ENCODE data around the gene CALCOCO1. TPM values are rescaled to one million over a fixed set of nuclear protein-coding genes. Genes with fewer than 3 reads are reported as not detected.
A peak's percentile ranks its signal among the peaks of the same experiment; 100 is the strongest.

The CALCOCO1 gene
- total and polyA plus RNA-seq, 2 of the 13 experiments (the other 11 are each of a cell fraction or from before 2014, with no cell fraction given) = 7.7 to 47.7 TPM

DNA sequence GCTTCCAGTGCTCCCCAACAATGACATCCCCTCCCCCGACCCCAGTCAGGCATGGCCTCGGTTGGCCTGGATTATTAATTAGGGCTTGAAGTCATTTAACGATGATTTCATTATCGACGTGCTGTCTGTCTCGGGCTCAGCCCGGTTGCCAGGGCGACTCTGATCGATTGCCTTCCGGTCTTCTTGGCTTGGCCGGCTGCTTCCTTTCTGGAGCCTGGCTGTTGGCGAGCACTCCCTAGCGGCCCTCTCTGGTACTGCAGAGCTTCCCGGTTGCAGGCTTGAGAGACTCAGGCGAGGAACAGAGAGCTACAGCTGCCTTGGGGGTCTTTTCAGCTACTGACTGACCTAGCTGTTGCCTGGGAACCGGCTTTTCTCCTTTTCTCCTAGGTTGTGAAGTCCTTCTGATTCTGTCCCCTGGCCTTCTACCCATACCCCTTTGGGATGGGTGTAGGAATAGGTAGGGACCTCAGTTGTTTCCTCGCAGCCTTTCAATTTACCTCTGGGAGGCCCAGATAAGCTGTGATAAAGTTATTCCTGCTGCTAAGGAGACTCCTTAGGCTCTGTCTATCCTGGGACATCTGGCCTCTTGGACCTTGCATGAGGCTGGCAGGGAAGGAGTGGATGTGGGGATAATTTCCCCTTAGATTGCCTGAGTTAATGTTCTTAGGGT is 30.0 kb upstream of the CALCOCO1 start (continued):
- TF ChIP-seq, protein P1, sequence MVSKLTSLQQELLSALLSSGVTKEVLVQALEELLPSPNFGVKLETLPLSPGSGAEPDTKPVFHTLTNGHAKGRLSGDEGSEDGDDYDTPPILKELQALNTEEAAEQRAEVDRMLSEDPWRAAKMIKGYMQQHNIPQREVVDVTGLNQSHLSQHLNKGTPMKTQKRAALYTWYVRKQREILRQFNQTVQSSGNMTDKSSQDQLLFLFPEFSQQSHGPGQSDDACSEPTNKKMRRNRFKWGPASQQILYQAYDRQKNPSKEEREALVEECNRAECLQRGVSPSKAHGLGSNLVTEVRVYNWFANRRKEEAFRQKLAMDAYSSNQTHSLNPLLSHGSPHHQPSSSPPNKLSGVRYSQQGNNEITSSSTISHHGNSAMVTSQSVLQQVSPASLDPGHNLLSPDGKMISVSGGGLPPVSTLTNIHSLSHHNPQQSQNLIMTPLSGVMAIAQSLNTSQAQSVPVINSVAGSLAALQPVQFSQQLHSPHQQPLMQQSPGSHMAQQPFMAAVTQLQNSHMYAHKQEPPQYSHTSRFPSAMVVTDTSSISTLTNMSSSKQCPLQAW (CRISPR knock-in tag; IDR thresholded peaks at IDR 0.05) = 0 out of 2 replicates have a peak, but pooled peaks have one; percentile 30
- TF ChIP-seq MAFG (CRISPR knock-in tag; IDR thresholded peaks at IDR 0.05) (no peak), ONECUT2 (CRISPR knock-in tag; IDR thresholded peaks at IDR 0.05) (peak; percentile 90), REL (CRISPR knock-in tag; conservative IDR thresholded peaks at IDR 0.05) (no peak), ZFP36L1 (CRISPR knock-in tag; IDR thresholded peaks at IDR 0.05) (no peak), ZNF556 (CRISPR knock-in tag; IDR thresholded peaks at IDR 0.05; ENCODE audit: borderline replicate concordance) (0 out of 2 replicates have a peak, but pooled peaks have one; percentile 27), PAXIP1 (CRISPR knock-in tag; conservative IDR thresholded peaks at IDR 0.05) (peak; percentile 27; the same call in 1 of the 2 replicates), RAD21 (CRISPR knock-in tag; IDR thresholded peaks at IDR 0.05) (peak; percentile 37; the same call in 1 of the 2 replicates), MED1 (CRISPR knock-in tag; IDR thresholded peaks at IDR 0.05) (0 out of 2 replicates have a peak, but pooled peaks have one; percentile 13)
- TF ChIP-seq, protein P2, sequence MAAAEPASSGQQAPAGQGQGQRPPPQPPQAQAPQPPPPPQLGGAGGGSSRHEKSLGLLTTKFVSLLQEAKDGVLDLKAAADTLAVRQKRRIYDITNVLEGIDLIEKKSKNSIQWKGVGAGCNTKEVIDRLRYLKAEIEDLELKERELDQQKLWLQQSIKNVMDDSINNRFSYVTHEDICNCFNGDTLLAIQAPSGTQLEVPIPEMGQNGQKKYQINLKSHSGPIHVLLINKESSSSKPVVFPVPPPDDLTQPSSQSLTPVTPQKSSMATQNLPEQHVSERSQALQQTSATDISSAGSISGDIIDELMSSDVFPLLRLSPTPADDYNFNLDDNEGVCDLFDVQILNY (CRISPR knock-in tag; conservative IDR thresholded peaks at IDR 0.05) = no peak
- TF ChIP-seq, protein P3, sequence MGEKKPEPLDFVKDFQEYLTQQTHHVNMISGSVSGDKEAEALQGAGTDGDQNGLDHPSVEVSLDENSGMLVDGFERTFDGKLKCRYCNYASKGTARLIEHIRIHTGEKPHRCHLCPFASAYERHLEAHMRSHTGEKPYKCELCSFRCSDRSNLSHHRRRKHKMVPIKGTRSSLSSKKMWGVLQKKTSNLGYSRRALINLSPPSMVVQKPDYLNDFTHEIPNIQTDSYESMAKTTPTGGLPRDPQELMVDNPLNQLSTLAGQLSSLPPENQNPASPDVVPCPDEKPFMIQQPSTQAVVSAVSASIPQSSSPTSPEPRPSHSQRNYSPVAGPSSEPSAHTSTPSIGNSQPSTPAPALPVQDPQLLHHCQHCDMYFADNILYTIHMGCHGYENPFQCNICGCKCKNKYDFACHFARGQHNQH (CRISPR knock-in tag; IDR thresholded peaks at IDR 0.05) = 0 out of 2 replicates have a peak, but pooled peaks have one; percentile 30
- TF ChIP-seq, protein P4, sequence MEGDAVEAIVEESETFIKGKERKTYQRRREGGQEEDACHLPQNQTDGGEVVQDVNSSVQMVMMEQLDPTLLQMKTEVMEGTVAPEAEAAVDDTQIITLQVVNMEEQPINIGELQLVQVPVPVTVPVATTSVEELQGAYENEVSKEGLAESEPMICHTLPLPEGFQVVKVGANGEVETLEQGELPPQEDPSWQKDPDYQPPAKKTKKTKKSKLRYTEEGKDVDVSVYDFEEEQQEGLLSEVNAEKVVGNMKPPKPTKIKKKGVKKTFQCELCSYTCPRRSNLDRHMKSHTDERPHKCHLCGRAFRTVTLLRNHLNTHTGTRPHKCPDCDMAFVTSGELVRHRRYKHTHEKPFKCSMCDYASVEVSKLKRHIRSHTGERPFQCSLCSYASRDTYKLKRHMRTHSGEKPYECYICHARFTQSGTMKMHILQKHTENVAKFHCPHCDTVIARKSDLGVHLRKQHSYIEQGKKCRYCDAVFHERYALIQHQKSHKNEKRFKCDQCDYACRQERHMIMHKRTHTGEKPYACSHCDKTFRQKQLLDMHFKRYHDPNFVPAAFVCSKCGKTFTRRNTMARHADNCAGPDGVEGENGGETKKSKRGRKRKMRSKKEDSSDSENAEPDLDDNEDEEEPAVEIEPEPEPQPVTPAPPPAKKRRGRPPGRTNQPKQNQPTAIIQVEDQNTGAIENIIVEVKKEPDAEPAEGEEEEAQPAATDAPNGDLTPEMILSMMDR (CRISPR knock-in tag; IDR thresholded peaks at IDR 0.05) = peak; percentile 79

All from HepG2 (cell line).